KOPT-K1 (cell line): ENCODE measurements around the gene DNAJC22.

Experiments used
- H3K27ac ChIP-seq: fragments of 200-600 bp; sonication (generic); 2 replicates; pipeline ENCODE4 v1.5.1; 2016; ENCODE audit warnings: antibody characterized with exemption, mild to moderate bottlenecking, low read depth, low read length; ENCODE audit not compliant: poor library complexity, severe bottlenecking
- H3K36me3 ChIP-seq: fragments of 200-600 bp; sonication (generic); 2 replicates; pipeline ENCODE4 v1.5.1; 2017; ENCODE audit warnings: antibody characterized with exemption, mild to moderate bottlenecking, low read length, moderate library complexity; ENCODE audit not compliant: insufficient read depth
- H3K9me3 ChIP-seq: fragments of 200-600 bp; sonication (generic); 2 replicates; pipeline ENCODE4 v1.5.1; 2017; ENCODE audit warnings: antibody characterized with exemption, low read length, mild to moderate bottlenecking; ENCODE audit not compliant: insufficient read depth, poor library complexity, severe bottlenecking

Gene DNAJC22

DNA sequence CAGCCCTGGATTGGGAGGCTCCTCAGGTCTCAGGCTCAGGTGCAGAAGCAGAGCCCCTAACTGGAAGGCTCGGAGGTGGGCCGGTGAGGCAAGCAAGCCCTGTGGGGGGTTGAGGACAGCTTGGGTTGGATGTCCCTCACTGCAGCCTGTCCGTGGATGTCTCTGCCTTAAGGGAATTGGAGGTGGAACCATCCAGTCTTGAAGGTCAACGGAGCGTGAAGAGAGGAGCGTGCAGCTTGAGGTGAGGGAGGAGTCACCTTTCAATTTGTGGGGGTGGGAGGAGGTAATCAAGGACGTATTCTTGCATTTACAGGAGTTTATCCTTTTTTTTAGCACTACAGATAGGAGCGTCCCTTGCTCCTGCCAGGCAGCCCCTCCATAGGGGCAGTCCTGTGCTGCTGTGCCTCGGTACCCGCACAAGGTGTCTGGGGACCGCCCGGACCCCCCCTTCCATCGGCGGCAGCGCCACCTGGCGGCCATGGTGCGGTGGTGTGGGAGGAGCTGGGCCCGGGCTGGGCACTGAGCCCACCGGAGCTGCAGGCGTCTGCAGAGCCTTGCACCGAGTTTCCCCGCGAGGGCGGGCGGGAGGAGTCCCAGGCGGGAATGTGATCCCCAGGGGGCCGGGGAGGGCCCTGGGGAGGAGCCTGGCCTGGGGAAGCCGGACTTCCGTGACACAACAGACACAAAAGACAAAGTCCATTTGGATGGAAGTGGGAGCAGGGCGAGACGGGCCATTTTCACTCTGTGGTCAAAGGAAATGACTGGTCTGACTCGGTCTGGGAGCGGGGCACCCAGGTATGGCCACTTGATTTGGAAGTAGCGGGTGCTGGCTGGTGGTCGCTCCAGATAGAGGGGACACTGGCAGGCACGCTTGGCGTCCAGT lies 864 bp downstream of the DNAJC22 start:
- Histone ChIP-seq H3K27ac (no peak overlapping the region), H3K36me3 (no peaks in the 10 kb centered on the region), H3K9me3 (no peaks in the 10 kb centered on the region)

DNA sequence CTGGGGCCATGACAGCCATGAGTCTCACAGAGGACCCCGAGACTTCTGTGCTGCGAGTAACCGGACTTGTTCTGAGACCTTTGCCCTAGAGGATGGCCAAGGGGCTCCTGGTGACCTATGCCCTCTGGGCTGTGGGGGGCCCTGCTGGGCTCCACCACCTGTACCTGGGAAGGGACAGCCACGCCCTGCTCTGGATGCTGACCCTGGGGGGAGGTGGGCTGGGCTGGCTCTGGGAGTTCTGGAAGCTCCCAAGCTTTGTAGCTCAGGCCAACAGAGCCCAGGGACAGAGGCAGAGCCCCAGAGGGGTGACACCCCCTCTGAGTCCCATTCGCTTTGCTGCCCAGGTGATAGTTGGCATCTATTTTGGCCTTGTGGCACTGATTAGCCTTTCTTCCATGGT lies 2.1 kb downstream of the DNAJC22 start:
- Histone ChIP-seq H3K27ac (no peak overlapping the region), H3K9me3 (no peaks in the 10 kb centered on the region), H3K36me3 (no peaks in the 10 kb centered on the region)

DNA sequence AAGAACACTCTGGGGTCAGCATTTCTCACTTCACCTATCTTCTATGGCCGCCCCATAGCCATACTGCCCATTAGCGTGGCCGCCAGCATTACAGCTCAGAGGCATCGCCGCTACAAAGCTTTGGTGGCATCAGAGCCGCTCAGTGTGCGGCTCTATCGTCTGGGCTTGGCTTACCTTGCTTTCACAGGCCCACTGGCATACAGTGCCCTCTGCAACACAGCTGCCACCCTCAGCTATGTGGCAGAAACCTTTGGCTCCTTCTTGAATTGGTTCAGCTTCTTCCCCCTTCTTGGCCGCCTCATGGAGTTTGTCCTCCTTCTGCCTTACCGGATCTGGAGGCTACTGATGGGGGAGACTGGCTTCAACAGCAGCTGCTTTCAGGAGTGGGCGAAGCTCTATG lies 2.6 kb downstream of the DNAJC22 start:
- no peaks in the 10 kb centered on the region for H3K36me3 ChIP-seq
- H3K27ac ChIP-seq = no peak overlapping the region
- H3K9me3 ChIP-seq = no peaks in the 10 kb centered on the region

DNA sequence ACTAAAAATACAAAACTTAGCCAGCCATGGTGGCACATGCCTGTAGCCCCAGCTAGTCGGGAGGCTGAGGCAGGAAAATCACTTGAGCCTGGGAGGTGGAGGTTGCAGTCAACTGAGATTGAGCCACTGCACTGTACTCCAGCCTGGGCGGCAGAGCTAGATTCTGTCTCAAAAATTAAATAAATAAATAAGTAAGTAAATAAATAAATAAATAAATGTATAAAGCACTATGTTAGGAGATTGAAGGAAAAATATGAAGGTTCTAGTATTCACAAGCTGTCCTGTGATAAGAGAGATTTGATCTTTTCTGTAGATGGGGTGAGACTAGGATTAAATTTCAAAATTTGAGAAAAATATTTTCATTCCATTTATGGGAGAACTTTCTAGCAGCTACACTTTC lies 5.7 kb downstream of the DNAJC22 start:
- Histone ChIP-seq H3K27ac (no peak overlapping the region), H3K9me3 (no peaks in the 10 kb centered on the region), H3K36me3 (no peaks in the 10 kb centered on the region)

DNA sequence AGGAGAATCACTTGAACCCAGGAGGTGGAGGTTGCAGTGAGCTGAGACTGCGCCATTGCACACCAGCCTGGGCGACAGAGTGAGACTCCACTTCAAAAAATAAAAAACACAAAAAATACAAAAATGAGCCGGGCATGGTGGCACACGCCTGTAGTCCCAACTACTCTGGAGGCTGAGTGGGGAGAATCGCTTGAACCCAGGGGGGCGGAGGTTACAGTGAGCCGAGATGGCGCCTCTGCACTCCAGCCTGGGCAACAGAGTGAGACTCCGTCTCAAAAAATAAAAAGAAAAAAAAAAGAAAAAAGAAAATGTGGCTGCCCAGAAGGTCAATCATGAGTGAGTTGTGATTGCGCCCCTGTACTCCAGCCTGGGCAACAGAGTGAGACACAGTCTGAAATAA lies 9.2 kb downstream of the DNAJC22 start:
- H3K9me3 ChIP-seq = no peaks in the 10 kb centered on the region
- H3K36me3 ChIP-seq = no peaks in the 10 kb centered on the region
- no peak overlapping the region for H3K27ac ChIP-seq

DNA sequence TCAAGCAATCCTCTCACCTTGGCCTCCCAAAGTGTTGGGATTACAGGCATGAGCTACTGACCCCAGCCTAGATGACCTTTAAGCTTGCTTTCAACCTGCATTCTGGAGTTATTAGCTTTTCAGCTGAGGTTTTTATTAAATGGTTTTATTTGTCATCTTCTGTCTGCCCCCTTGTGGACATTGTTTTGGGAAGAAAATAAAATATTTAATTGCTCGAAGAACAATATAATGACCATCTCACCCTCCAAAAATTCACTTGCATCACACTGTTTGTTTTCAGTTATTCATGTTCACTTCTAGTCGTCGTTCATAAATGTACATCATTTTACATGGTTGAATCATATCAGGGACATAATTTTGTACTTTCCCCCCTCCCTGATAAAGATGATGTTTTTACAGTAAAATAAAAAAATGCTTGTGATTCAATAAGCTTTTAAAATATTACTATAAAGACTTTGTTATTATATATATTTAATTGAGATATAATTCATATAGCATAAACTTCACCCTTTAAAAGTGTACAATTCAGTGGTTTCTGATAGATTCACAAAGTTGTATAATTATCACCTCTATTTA lies 10.5 kb downstream of the DNAJC22 start:
- no peak overlapping the region for H3K27ac ChIP-seq

DNA sequence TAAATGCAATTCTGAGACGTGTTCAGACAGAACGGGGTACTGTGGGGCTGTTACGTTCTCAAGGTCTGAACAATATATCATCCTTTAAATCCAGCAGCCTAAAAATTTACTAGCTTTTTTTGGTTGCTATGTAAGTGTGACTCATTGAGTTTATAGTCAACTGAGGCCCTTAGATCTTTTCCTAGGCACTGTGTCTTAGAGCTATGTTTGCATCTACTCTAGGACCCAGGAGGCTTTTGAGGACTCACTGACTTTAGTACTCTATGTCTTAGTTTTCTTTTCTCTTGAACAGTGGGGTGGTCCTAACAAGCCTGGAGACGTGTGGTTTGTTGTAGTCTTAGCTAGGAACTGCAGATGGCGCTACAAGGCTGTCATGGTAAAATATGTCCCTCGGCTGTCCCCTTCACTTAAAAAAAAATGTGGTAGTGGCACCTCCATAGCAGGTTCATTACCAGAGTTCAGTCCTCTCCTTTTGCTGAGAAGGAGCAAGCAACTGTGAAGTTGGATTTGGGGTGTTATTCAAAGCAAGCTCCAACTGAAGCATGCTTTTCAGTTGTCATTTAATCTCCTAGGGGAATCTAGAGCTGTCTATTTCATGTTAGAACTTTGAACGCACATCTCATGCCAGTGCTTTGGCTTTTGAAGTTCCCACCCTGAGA lies 11.9 kb downstream of the DNAJC22 start:
- Histone ChIP-seq H3K27ac (no peak overlapping the region), H3K36me3 (no peaks in the 10 kb centered on the region), H3K9me3 (no peaks in the 10 kb centered on the region)

More for the DNA sequence above, 10.5 kb downstream of the DNAJC22 start:
- Histone ChIP-seq H3K36me3 (no peaks in the 10 kb centered on the region), H3K9me3 (no peaks in the 10 kb centered on the region)

DNA sequence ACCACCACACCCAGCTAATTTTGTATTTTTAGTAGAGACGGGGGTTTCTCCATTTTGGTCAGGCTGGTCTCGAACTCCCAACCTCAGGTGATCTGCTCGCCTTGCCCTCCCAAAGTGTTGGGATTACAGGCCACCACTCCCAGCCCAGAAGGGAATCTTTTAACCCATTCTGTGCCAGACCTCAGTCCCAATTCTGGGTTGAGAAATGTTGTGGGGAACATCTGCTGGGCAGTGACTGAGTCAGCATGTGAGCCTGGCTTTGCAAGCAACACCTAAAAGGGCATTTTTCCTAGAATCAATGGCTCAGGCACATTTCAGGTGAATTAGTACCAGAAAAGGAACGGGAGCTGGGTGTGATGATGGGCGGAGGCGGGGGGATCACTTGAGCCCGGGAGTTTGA lies 13.0 kb downstream of the DNAJC22 start:
- Histone ChIP-seq H3K9me3 (no peaks in the 10 kb centered on the region), H3K27ac (no peak overlapping the region), H3K36me3 (no peaks in the 10 kb centered on the region)

DNA sequence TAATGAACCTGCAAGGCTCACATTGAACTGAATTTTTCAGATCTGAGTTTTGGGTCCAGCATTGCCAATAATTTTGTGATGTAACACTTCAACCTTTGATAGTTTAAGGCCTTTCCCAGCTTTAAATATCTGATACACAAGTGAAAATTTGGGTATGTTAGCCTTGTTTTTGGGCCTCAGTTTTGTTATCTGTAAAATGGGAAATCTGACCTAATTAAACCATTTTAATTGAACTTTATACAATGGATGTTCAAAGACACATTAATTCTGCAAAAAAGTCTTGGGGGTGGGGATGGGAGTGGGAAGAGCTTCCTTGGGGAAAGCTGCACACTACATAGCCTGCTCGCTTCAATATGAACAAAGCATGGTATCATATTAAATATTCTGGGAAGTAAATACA lies 15.4 kb downstream of the DNAJC22 start:
- Histone ChIP-seq H3K9me3 (no peaks in the 10 kb centered on the region), H3K36me3 (no peaks in the 10 kb centered on the region), H3K27ac (no peak overlapping the region)

DNA sequence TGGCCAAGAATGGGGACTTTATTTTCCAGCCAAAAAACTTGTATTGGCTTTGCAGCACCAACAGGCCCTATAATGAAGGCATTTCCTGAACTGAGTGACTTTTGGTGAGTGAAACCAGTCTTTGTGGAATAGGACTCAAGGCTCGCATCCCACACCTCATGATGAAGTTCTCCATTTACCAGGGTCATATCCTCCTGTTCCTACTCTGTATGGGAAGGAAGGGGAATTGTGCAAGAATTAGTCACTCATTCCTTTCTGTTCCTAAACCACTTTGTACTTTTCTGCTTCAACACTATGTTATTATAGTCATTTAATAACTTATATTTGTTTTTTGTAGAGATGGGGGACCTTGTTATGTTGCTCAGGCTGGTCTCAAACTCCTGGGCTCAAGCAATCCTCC lies 18.3 kb downstream of the DNAJC22 start:
- Histone ChIP-seq H3K9me3 (no peaks in the 10 kb centered on the region), H3K36me3 (no peaks in the 10 kb centered on the region), H3K27ac (no peak overlapping the region)

DNA sequence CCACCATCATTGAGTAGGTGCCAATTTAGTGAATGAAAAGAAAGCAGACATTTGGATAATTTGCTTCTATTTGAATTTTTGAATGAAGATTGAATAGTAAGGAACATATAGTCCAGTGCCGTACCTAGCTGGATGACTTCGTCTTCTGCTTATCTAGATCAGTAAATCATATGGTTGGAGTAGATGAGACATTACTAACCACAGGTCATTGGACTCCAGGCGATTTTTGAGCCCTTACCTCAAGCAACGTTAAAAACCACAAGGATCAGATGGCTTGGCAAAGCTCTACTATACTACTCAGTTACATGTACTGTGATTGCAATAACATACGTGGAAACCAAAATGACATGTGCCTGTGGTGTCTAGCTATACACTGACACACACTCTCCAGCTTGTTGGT lies 18.9 kb downstream of the DNAJC22 start:
- no peaks in the 10 kb centered on the region for H3K9me3 ChIP-seq
- H3K27ac ChIP-seq = no peak overlapping the region
- H3K36me3 ChIP-seq = no peaks in the 10 kb centered on the region

DNA sequence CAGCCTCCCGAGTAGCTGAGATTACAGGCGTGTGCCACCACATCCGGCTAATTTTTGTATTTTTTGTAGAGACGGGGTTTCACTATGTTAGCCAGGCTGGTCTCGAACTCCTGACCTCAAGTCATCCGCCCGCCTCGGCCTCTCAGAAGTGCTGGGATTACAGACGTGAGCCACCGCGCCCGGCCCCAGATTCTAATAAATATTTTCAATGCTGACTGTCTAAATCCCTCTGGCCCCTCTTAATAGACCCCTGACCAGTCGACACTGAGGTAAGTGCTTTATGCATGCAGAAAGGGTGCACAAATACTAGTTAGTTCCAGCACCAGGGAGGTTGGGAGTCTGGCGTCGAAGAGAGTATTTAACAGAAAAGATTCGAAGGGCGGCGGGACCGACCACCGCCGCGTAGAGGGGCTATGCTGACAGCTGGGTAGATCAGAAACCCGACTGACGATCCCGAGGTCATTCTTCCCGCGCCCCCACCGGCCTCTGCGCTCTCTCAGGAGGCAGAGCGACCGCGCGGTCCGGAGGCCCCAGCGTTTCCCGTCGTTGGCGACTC lies 19.5 kb downstream of the DNAJC22 start:
- H3K36me3 ChIP-seq = 0 out of 2 replicates have a peak, but pooled peaks cover 2% of the 10 kb centered on the region
- H3K9me3 ChIP-seq = no peaks in the 10 kb centered on the region
- peak overlapping the region; percentile 94 for H3K27ac ChIP-seq

DNA sequence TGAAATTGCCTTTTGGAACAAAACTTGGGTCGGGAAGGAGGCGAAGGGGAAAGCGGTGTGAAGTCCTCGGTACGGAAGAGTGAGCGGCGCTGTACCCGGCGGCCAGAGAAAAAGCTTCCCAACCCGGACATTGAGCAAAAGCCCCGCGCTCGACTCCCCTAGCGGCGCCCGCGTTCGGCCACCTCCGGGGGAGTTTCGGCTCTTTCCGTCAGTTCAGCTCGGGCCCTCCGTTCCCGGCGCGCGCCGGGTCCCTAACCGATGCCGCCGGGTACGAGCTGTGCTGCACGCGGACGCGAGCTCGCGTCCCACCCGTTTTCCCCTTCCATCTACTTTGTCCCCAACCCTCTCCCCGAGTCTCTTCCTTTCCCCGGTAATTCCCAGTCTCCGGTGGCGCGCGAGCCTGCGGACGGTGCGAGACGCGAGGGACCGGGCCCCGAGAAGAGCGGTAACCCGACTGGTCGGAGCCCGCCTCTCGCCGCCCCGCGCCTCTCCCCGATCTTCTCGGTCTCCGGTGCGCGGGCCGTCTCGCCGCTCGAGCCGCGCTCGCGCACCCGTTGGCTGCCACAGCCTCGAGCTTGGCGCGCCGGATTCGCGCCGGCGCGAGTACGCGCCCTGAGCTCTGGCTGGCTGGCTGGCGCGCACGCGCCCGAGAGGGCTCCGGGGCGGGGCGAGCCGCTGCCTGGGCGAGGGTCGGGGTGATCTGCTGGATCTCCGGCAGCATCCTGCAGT lies 20.1 kb downstream of the DNAJC22 start:
- Histone ChIP-seq H3K27ac (peak overlapping the region; percentile 94), H3K9me3 (no peaks in the 10 kb centered on the region), H3K36me3 (peaks cover 8% of the 10 kb centered on the region; the same call in 1 of the 2 replicates)

DNA sequence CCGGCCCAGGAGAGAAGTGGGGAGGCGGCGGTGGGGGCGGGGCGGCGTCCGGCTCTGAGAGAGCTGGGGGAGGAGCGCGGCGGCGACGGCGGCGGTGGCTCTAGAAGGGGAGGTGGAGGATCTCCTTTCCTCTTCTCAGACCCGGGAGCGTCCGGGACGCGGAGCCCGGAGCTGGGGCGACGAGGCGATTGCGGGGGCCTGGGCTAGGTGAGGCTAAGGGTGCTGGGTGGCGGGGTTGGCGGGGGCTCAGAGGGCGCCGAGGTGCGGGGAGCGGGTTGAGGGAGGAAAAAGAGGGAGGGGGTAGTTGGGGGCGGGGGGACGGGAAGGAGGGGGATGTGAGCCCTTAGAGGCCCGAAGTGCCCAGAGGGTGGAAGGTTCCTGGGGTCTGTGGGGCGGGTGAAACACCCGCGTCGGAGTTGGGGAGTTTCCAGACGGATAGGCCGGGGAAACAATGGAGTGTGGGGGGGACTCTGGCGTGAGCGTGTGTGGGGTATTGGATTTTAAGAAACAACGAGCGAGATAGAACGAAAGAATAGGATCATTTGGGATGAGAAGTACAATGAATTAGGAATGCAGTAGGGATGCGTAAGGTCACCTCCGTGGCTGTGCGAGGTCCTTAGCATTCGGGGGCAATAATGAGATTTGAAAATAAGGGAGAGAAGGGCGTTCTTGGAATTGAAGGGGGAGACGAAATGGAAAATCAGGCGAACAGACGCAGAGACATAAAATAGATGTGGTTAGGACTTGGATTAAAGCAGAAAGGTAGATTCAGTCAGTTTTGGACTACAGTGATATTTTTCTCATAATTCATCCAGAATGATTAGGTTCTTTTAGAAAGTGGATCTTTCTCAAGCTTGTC lies 20.9 kb downstream of the DNAJC22 start, which contains the start of gene SPATS2:
Gene SPATS2, plus strand, starts transcription at position 82 of the 859 bp plus-strand sequence. CDS start 93,551 bp downstream, outside the sequence.
- Histone ChIP-seq H3K36me3 (peaks cover 8% of the 10 kb centered on the region; the same call in 1 of the 2 replicates), H3K27ac (peak within 1 kb of the TSS; percentile 94), H3K9me3 (no peaks in the 10 kb centered on the region)
